Measurements from ENCODE around the gene CYP4A22. TPM values are rescaled to one million over a fixed set of nuclear protein-coding genes. Genes with fewer than 3 reads are reported as not detected.

The CYP4A22 gene
- total RNA-seq, result not detected in 2 replicates

GRCh38 chr1:47137198-47137597 is at the start of gene CYP4A22:
TSS of gene CYP4A22 (plus strand) at chr1:47137441. CDS start at chr1:47137486, 45 bp downstream.

GRCh38 chr1:47189844-47190508 is 52.7 kb downstream of the CYP4A22 start, which contains the start of gene PDZK1IP1:
TSS of gene PDZK1IP1 (minus strand) at chr1:47190036. CDS start at chr1:47189932, 104 bp downstream.

Other genes starting within 250 kb of the CYP4A22 start
- not detected in 2 replicates for gene CYP4A11, start 196.0 kb upstream of the CYP4A22 start, total RNA-seq
- 0.32 and 0.76 TPM in 2 replicates for gene CYP4X1, start 113.8 kb upstream of the CYP4A22 start, total RNA-seq
- not detected in 2 replicates for gene CYP4Z1, start 70.2 kb upstream of the CYP4A22 start, total RNA-seq
- not detected in 2 replicates for gene PDZK1IP1, start 52.6 kb downstream of the CYP4A22 start, total RNA-seq
- 20.5 and 39.8 TPM in 2 replicates for gene TAL1, start 94.8 kb downstream of the CYP4A22 start, total RNA-seq
- gene STIL, start 176.7 kb downstream of the CYP4A22 start, total RNA-seq, result 6.8 and 11.2 TPM in 2 replicates
- gene CMPK1, start 196.3 kb downstream of the CYP4A22 start, total RNA-seq, result 108 and 119 TPM in 2 replicates

All from epithelial cell of umbilical artery (primary cell).